Liver (tissue), 9 donors: ENCODE measurements around the gene SLIT1. TPM values are rescaled to one million over a fixed set of nuclear protein-coding genes. Genes with fewer than 3 reads are reported as not detected.

Source experiments
- DNase-seq: peaks from one replicate; pipeline ENCODE4 v3.0.0-alpha.2; 2017; ENCODE audit warnings: low spot score
- H3K27ac ChIP-seq, 2 donors: one replicate each; pipeline ENCODE4 v1.7.0; 2013; ENCODE audit warnings: inconsistent platforms in 2 of 2, low read length in 2 of 2, control low read depth in 1 of 2, low read depth in 1 of 2, mild to moderate bottlenecking in 1 of 2
- H3K27me3 ChIP-seq, 4 donors: one replicate each; pipeline versions ENCODE4 v1.6.1 to v1.7.0; 2013; ENCODE audit warnings: low read length in 3 of 4, inconsistent platforms in 1 of 4, mild to moderate bottlenecking in 1 of 4, moderate library complexity in 1 of 4; ENCODE audit not compliant: control insufficient read depth in 4 of 4, insufficient read depth in 4 of 4
- H3K36me3 ChIP-seq, 4 donors: one replicate each; pipeline versions ENCODE4 v1.6.1 to v1.7.0; 2013; ENCODE audit warnings: low read length in 3 of 4, mild to moderate bottlenecking in 3 of 4, low read depth in 1 of 4, moderate library complexity in 1 of 4; ENCODE audit not compliant: control insufficient read depth in 4 of 4, insufficient read depth in 3 of 4
- H3K4me1 ChIP-seq, 4 donors: one replicate each; pipeline versions ENCODE4 v1.6.1 to v1.7.0; 2013; ENCODE audit warnings: low read length in 3 of 4, mild to moderate bottlenecking in 3 of 4, moderate library complexity in 1 of 4; ENCODE audit not compliant: control insufficient read depth in 4 of 4, insufficient read depth in 4 of 4
- H3K4me3 ChIP-seq, 3 donors: one replicate each; pipeline versions ENCODE4 v1.6.1 to v1.7.0; 2013; ENCODE audit warnings: low read length in 3 of 3, control low read depth in 1 of 3, low read depth in 1 of 3, mild to moderate bottlenecking in 1 of 3
- H3K9ac ChIP-seq, 2 donors: one replicate each; pipeline ENCODE4 v1.7.0; 2013; ENCODE audit warnings: low read length in 2 of 2, mild to moderate bottlenecking in 2 of 2, moderate library complexity in 2 of 2, control low read depth in 1 of 2, low read depth in 1 of 2
- H3K9me3 ChIP-seq, 4 donors: one replicate each; pipeline versions ENCODE4 v1.6.1 to v1.7.0; 2013; ENCODE audit warnings: low read length in 3 of 4; ENCODE audit not compliant: control insufficient read depth in 4 of 4
- CTCF ChIP-seq: fragments of 150-350 bp; IDR thresholded peaks from 2 replicates; pipeline ENCODE4 v1.5.1; 2017; ENCODE audit warnings: improper control_type of control experiment, low read depth, low read length; ENCODE audit not compliant: missing input control
- EGR1 ChIP-seq, 2 donors: IDR thresholded peaks; 2 replicates each; pipeline ENCODE4 v1.6.1; 2016 to 2018; ENCODE audit warnings: antibody characterized with exemption in 2 of 2, low read depth in 2 of 2
- FOXA1 ChIP-seq: IDR thresholded peaks from 2 replicates; pipeline ENCODE4 v1.6.1; 2016; ENCODE audit warnings: antibody characterized with exemption
- FOXA2 ChIP-seq: IDR thresholded peaks from 2 replicates; pipeline ENCODE4 v1.6.1; 2016; ENCODE audit warnings: antibody characterized with exemption
- GABPA ChIP-seq, 2 donors: IDR thresholded peaks in 1 of 2; conservative IDR thresholded peaks in 1 of 2; 2 replicates each; pipeline ENCODE4 v1.6.1; 2016; ENCODE audit warnings: antibody characterized with exemption in 2 of 2, mild to moderate bottlenecking in 1 of 2, moderate library complexity in 1 of 2
- HNF4A ChIP-seq, 2 donors: conservative IDR thresholded peaks; 2 replicates each; pipeline ENCODE4 v1.6.1; 2016; ENCODE audit warnings: antibody characterized with exemption in 2 of 2, mild to moderate bottlenecking in 2 of 2
- HNF4G ChIP-seq: IDR thresholded peaks from 2 replicates; pipeline ENCODE4 v1.6.1; 2016; ENCODE audit warnings: antibody characterized with exemption
- JUND ChIP-seq, 2 donors: IDR thresholded peaks; 2 replicates each; pipeline ENCODE4 v1.6.1; 2016; ENCODE audit warnings: antibody characterized with exemption in 2 of 2
- MAX ChIP-seq: IDR thresholded peaks from 2 replicates; pipeline ENCODE4 v1.6.1; 2016; ENCODE audit warnings: antibody characterized with exemption
- NR2F2 ChIP-seq: IDR thresholded peaks from 2 replicates; pipeline ENCODE4 v1.6.1; 2016; ENCODE audit warnings: antibody characterized with exemption
- RAD21 ChIP-seq, 2 donors: IDR thresholded peaks; 2 replicates each; pipeline ENCODE4 v1.6.1; 2016; ENCODE audit warnings: antibody characterized with exemption in 2 of 2, mild to moderate bottlenecking in 2 of 2
- RXRA ChIP-seq, 2 donors: IDR thresholded peaks; 2 replicates each; pipeline ENCODE4 v1.6.1; 2017 to 2018; ENCODE audit warnings: antibody characterized with exemption in 2 of 2, mild to moderate bottlenecking in 1 of 2
- SP1 ChIP-seq: IDR thresholded peaks from 2 replicates; pipeline ENCODE4 v1.6.1; 2018; ENCODE audit warnings: antibody characterized with exemption, mild to moderate bottlenecking
- TAF1 ChIP-seq: conservative IDR thresholded peaks from 2 replicates; pipeline ENCODE4 v1.6.1; 2016; ENCODE audit warnings: antibody characterized with exemption, mild to moderate bottlenecking
- YY1 ChIP-seq: IDR thresholded peaks from 2 replicates; pipeline ENCODE4 v1.6.1; 2016; ENCODE audit warnings: antibody characterized with exemption, mild to moderate bottlenecking
- ZBTB33 ChIP-seq: IDR thresholded peaks from 2 replicates; pipeline ENCODE4 v1.6.1; 2016; ENCODE audit warnings: antibody characterized with exemption
- WGBS: extraction: QIAGEN DNeasy Blood & Tissue Kit; methylation state at CpG from one replicate; pipeline ENCODE4 v1.1.7; 2013; 5-methylcytosine and 5-hydroxymethylcytosine counted together
- polyA plus RNA-seq, 2 donors: library from polyadenylated mRNA; stranded (reverse) in 1 of 2; unstranded in 1 of 2; fragments of 200-250 nt in 1 of 2; fragments of >200 nt in 1 of 2; fragmentation: Nextera tagmentation in 1 of 2; extraction: Ambion mirVana in 1 of 2; gene quantifications; one replicate each; pipeline versions ENCODE4 v1.2.1 to v1.2.3, GENCODE V29; 2013 to 2015
- total RNA-seq, 2 donors: library from RNA; depleted of rRNA; stranded (reverse); fragments of >200 nt; gene quantifications; one replicate each; pipeline ENCODE4 v1.2.3, GENCODE V29; 2014
- TF ChIP-seq, protein P1 (sequence below): IDR thresholded peaks from 2 replicates; pipeline ENCODE4 v1.6.1; 2016; ENCODE audit warnings: antibody characterized with exemption
- donor health status: healthy.
- donor health status: healthy.
- donor health status: healthy.
- donor health status: healthy.
- donor health status: healthy.

The SLIT1 gene
- total and polyA plus RNA-seq, 4 donors, result under 0.01 to 0.14 (median 0.06) TPM

GRCh38 chr10:97217299-97217698 lies 31.5 kb upstream of the SLIT1 start (continued):
- TF ChIP-seq NR2F2 (no peak), RAD21 (IDR thresholded peaks at IDR 0.05) (no peak), JUND (IDR thresholded peaks at IDR 0.05) (no peak), ZBTB33 (no peak), SP1 (no peak), TAF1 (no peak), RXRA (IDR thresholded peaks at IDR 0.05) (no peak)

DNA sequence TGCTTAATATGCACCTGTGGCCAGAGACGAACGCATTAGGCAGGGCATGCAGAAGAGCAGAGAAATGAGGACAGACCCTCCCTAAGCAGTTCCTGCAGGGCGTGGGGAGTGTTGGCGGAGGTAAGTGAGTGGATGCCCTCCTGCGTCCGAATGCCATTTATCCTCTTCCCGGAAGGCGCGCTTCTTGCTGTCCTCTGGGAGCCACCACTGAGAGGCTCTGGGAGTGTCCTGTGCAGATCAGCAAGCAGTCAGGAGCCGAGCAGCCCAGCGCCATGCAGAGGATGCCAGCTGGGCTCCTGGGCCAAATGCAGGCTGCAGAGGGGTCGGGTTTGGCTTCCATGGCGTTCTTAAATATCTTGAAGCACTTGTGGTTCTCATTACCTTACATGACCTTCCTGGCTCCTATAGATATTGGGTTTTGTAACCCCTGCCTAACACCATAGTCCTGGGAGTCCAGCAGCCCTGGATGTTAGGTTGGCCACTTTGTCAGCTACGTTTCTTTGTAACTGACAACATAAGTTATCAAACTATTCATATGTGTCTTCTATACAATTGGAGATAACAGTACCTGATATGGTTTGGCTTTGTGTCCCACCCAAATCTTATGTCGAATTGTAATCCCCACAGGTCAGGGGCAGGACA lies 30.0 kb upstream of the SLIT1 start:
- H3K27ac ChIP-seq, result no peak overlapping the region
- no peak for DNase-seq
- H3K4me3 ChIP-seq, result no peak overlapping the region
- no peaks in the 10 kb centered on the region for H3K36me3 ChIP-seq
- TF ChIP-seq TAF1, result no peak
- no peak for TF ChIP-seq SP1
- no peak for TF ChIP-seq EGR1 (IDR thresholded peaks at IDR 0.05; ENCODE audit: low read depth in 2 of 2)
- no peak for TF ChIP-seq CTCF
- no peak for TF ChIP-seq YY1
- TF ChIP-seq, protein P1, sequence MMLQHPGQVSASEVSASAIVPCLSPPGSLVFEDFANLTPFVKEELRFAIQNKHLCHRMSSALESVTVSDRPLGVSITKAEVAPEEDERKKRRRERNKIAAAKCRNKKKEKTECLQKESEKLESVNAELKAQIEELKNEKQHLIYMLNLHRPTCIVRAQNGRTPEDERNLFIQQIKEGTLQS, result no peak
- TF ChIP-seq GABPA (IDR thresholded peaks at IDR 0.05 in 1 of 2, conservative IDR thresholded peaks at IDR 0.05 in 1 of 2), result no peak
- TF ChIP-seq HNF4G, result no peak
- TF ChIP-seq FOXA1, result no peak
- TF ChIP-seq FOXA2, result no peak
- no peak for TF ChIP-seq MAX
- no peak for TF ChIP-seq HNF4A (conservative IDR thresholded peaks at IDR 0.05)
- no peak for TF ChIP-seq RAD21 (IDR thresholded peaks at IDR 0.05)
- TF ChIP-seq NR2F2, result no peak
- no peak for TF ChIP-seq JUND (IDR thresholded peaks at IDR 0.05)
- no peak for TF ChIP-seq ZBTB33
- H3K9me3 ChIP-seq, result no peaks in the 10 kb centered on the region
- no peak overlapping the region for H3K9ac ChIP-seq
- WGBS, result 92% methylated on average over 15 of the region's 15 CpGs
- H3K27me3 ChIP-seq, result no peaks in the 10 kb centered on the region
- H3K4me1 ChIP-seq, result no peaks in the 10 kb centered on the region
